Endothelial cell (in vitro differentiated cells): ENCODE measurements around the gene AKAP13. TPM values are rescaled to one million over a fixed set of nuclear protein-coding genes. Genes with fewer than 3 reads are reported as not detected.

Experiments
- DNase-seq: peaks from one replicate; pipeline ENCODE4 v3.0.0; 2021; ENCODE audit warnings: low spot score
- H3K27ac Mint-ChIP-seq: one replicate; pipeline ENCODE4 v1.8.0; 2021; ENCODE audit warnings: mixed read lengths, inconsistent platforms; ENCODE audit not compliant: unreplicated experiment
- H3K27me3 Mint-ChIP-seq: one replicate; pipeline ENCODE4 v1.8.0; 2021; ENCODE audit warnings: mild to moderate bottlenecking, moderate library complexity, mixed read lengths, inconsistent platforms; ENCODE audit not compliant: unreplicated experiment
- H3K36me3 Mint-ChIP-seq: one replicate; pipeline ENCODE4 v1.8.0; 2021; ENCODE audit warnings: mild to moderate bottlenecking, low read depth, mixed read lengths, inconsistent platforms; ENCODE audit not compliant: unreplicated experiment
- H3K4me1 Mint-ChIP-seq: one replicate; pipeline ENCODE4 v1.8.0; 2021; ENCODE audit warnings: mild to moderate bottlenecking, mixed read lengths, inconsistent platforms; ENCODE audit not compliant: unreplicated experiment
- H3K4me3 Mint-ChIP-seq: one replicate; pipeline ENCODE4 v1.8.0; 2021; ENCODE audit warnings: mild to moderate bottlenecking, mixed read lengths, inconsistent platforms; ENCODE audit not compliant: unreplicated experiment
- H3K9me3 Mint-ChIP-seq: one replicate; pipeline ENCODE4 v1.8.0; 2021; ENCODE audit warnings: mixed read lengths, inconsistent platforms; ENCODE audit not compliant: unreplicated experiment
- total RNA-seq: library from RNA; stranded (reverse); fragmentation: NEBNext Ultra II Directional; extraction: Animal tissue kit (Norgen Biotek cat#: 25700); gene quantifications from one replicate; pipeline ENCODE4 v1.2.1, GENCODE V29; 2021; ENCODE audit not compliant: unreplicated experiment
- TF ChIP-seq, protein P1 (sequence below): fragments of 200-600 bp; sonication (generic); IDR thresholded peaks from one replicate; pipeline ENCODE4 v1.5.0; 2021; ENCODE audit warnings: antibody characterized with exemption; ENCODE audit not compliant: unreplicated experiment

AKAP13 gene
- total RNA-seq, 1 donor from 2014 or later = 249 TPM

DNA sequence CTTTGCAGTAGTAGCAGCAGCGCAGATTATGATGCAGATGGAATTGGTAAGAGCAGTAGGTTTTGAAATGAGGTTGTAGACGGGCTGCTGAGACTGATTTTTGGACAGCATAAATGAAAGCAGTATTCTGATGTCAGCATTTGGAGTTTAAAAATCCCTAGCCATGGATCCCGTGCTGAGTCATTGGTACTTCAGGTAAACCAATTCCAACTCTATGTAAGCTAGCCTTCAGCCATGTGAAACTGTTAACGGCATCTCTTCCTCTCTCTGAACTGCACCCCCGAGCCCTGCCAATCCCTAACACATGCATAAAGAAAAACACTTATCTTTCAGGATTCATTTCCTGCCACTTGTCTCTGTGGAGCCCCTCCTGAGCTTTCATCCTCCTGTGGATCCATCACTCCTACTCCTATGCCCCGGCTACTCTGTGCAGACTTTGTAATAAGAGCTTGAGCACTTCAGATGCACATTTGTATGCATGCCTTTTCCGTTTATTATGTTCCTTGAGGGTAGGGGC, 119.0 kb downstream of the AKAP13 start:
- Mint-ChIP-seq H3K9me3 (no peaks in the 10 kb centered on the region), H3K36me3 (peaks cover 4% of the 10 kb centered on the region), H3K27ac (peak overlapping the region; percentile 83), H3K4me3 (no peak overlapping the region), H3K27me3 (peaks cover 9% of the 10 kb centered on the region), H3K4me1 (peaks cover 78% of the 10 kb centered on the region)
- TF ChIP-seq, protein P1, sequence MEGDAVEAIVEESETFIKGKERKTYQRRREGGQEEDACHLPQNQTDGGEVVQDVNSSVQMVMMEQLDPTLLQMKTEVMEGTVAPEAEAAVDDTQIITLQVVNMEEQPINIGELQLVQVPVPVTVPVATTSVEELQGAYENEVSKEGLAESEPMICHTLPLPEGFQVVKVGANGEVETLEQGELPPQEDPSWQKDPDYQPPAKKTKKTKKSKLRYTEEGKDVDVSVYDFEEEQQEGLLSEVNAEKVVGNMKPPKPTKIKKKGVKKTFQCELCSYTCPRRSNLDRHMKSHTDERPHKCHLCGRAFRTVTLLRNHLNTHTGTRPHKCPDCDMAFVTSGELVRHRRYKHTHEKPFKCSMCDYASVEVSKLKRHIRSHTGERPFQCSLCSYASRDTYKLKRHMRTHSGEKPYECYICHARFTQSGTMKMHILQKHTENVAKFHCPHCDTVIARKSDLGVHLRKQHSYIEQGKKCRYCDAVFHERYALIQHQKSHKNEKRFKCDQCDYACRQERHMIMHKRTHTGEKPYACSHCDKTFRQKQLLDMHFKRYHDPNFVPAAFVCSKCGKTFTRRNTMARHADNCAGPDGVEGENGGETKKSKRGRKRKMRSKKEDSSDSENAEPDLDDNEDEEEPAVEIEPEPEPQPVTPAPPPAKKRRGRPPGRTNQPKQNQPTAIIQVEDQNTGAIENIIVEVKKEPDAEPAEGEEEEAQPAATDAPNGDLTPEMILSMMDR = no peak
- DNase-seq = no peak

DNA sequence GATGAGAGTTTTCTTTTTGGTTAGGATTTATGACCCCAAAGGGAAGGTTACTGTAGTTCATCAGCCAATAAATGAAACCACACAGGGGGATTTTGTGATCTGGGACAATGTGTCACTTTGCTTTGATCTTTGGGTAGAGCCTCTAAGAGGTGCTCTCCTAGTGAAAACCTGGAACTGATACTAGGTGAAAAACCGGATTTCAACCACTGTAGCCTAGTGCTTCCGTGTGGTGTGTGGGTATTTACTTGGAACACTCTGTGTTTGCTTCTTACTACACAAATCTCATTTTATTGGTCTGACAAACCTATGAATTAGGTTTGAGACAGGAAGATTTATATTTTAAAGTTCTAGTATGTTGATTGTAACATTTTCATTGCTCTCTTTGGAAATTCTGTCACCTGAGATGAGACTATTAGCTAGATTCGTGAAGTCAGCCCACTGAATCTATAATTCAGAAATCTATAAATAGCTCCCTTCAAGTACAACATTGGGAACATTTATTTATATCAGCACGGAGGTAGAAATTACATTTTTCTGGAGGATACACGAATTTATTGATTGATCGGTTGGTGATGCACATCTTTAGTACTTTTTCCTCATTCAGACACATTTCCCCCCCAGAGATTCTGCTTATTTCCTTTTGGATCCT, 119.8 kb downstream of the AKAP13 start:
- H3K36me3 Mint-ChIP-seq = peaks cover 4% of the 10 kb centered on the region
- peak overlapping the region; percentile 83 for H3K27ac Mint-ChIP-seq
- peaks cover 78% of the 10 kb centered on the region for H3K4me1 Mint-ChIP-seq
- TF ChIP-seq, protein P1 = no peak
- no peak overlapping the region for H3K4me3 Mint-ChIP-seq
- no peaks in the 10 kb centered on the region for H3K9me3 Mint-ChIP-seq
- no peak for DNase-seq
- peaks cover 9% of the 10 kb centered on the region for H3K27me3 Mint-ChIP-seq

DNA sequence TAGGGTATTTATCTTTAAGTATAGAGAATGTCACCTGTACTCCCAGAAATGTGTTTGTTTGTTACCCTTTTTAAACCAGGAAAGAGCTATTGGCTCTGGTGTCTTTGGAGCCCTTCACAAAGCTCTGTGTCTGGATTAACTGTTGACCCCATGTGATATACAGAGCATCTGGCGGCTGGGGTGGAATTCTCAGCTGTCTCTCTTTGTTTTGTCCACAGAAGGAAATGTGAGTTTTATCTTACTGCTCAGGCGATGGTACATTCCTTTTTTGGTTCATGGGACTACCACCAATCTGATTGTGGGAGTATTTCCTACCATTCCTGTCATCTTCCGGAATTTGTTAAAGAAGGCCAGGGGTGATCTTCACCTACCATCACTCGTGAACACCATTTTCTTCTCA, 120.3 kb downstream of the AKAP13 start:
- DNase-seq = peak; percentile 30
- H3K4me1 Mint-ChIP-seq = peaks cover 76% of the 10 kb centered on the region
- TF ChIP-seq, protein P1 = no peak
- peaks cover 4% of the 10 kb centered on the region for H3K36me3 Mint-ChIP-seq
- H3K27me3 Mint-ChIP-seq = peaks cover 9% of the 10 kb centered on the region
- peak overlapping the region; percentile 83 for H3K27ac Mint-ChIP-seq
- peak overlapping the region; percentile 2 for H3K4me3 Mint-ChIP-seq
- no peaks in the 10 kb centered on the region for H3K9me3 Mint-ChIP-seq

DNA sequence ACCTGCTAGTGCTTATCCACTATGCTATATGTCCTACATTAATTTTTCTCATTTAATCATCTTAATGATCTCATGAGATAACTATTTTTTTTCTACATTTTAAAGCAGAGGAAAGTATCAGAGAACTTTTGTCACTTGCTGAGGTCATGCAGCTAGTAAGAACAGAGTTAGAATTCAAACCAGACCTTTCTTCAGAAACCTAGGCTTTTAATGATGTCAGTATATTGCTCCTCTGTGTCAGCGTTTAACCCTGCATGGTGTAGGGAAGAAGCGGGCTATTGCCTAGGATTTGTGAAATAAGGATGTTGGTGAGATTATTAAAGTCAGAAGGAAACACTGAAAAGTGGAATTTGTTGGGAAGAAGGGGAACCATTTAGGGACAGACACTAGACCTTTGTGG, 121.2 kb downstream of the AKAP13 start:
- Mint-ChIP-seq H3K9me3 (no peaks in the 10 kb centered on the region), H3K27ac (peak overlapping the region; percentile 79), H3K36me3 (peaks cover 4% of the 10 kb centered on the region), H3K4me3 (no peak overlapping the region), H3K27me3 (peaks cover 9% of the 10 kb centered on the region), H3K4me1 (peaks cover 69% of the 10 kb centered on the region)
- no peak for DNase-seq
- TF ChIP-seq, protein P1 = no peak

DNA sequence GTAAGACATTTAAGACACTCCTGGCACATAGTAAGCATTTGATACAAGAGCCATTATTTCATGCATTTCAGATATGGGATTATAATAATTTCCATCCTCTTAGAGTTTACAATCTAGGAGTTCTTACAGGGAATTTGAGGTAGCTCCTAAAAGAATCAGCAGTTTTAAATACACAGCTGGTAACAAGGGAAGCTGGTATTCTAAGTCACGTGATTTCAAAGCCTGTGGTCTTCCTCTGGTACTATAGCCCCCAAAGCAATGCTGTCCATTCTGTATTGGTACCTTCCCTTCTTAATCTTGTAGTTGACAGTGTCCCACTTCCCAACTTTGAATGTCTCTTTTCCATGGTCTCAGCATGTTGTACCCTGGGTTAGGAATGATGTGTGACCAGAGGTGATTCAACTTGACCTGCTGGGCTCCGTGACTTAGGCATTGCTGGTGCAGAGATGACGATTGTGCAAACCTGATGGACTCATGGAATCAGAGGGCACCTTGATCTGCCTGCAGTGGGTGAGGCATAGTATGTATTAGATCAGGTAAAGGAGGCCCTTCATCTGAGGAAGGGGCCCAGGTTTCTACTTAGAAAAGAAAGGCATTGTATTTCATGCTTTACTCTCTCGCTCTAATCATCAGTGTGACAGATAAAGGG, 122.9 kb downstream of the AKAP13 start:
- H3K27ac Mint-ChIP-seq = peak overlapping the region; percentile 38
- peaks cover 6% of the 10 kb centered on the region for H3K27me3 Mint-ChIP-seq
- H3K4me3 Mint-ChIP-seq = no peak overlapping the region
- TF ChIP-seq, protein P1 = no peak
- DNase-seq = no peak
- H3K9me3 Mint-ChIP-seq = no peaks in the 10 kb centered on the region
- H3K4me1 Mint-ChIP-seq = peaks cover 58% of the 10 kb centered on the region
- no peaks in the 10 kb centered on the region for H3K36me3 Mint-ChIP-seq
